Frontal cortex (tissue), 4 donors: ENCODE measurements around the gene RIPOR2. TPM values are rescaled to one million over a fixed set of nuclear protein-coding genes. Genes with fewer than 3 reads are reported as not detected.
"Not testable (repeated sequence)": the region's sequence is repeated elsewhere in the genome, so short reads cannot be mapped to it uniquely, and the experiment has no call there.

Experiments used
- DNase-seq, 2 donors: peaks; one replicate each; pipeline ENCODE4 v3.0.0; 2012; ENCODE audit warnings: low spot score in 2 of 2
- FAIRE-seq: peaks from 2 replicates; lab custom pipeline; 2012; peaks lifted over from hg19 to GRCh38; lab: Jason Lieb, UNC
- total RNA-seq: library from RNA; depleted of rRNA; stranded (reverse); fragments of >200 nt; gene quantifications from one replicate; pipeline ENCODE4 v1.2.3, GENCODE V29; 2014
- donor health status: control.
- donor health status: control.
- donor health status: control.

The RIPOR2 gene
- total RNA-seq, 1 donor from 2014 or later, result 17.9 TPM

- no peak for DNase-seq
These were observed 6.5 kb downstream of the RIPOR2 start for GRCh38 chr6:24929242-24929641.

GRCh38 chr6:24927985-24928745 lies 7.6 kb downstream of the RIPOR2 start:
- FAIRE-seq, result no peak
- DNase-seq, result no peak

More at GRCh38 chr6:24929242-24929641, 6.5 kb downstream of the RIPOR2 start:
- FAIRE-seq, result no peak

GRCh38 chr6:24927277-24927955 lies 8.3 kb downstream of the RIPOR2 start:
- FAIRE-seq (no peak), DNase-seq (no peak)

GRCh38 chr6:24926647-24927046 lies 9.1 kb downstream of the RIPOR2 start:
- not testable (repeated sequence) for FAIRE-seq, DNase-seq

GRCh38 chr6:24926192-24926591 lies 9.6 kb downstream of the RIPOR2 start:
- FAIRE-seq (no peak), DNase-seq (no peak)

- FAIRE-seq, result no peak
- no peak for DNase-seq
These were observed 10.1 kb downstream of the RIPOR2 start for GRCh38 chr6:24925661-24926060.

GRCh38 chr6:24924580-24925356 lies 11.0 kb downstream of the RIPOR2 start:
- DNase-seq (no peak), FAIRE-seq (no peak)

GRCh38 chr6:24923885-24924401 lies 11.8 kb downstream of the RIPOR2 start:
- DNase-seq (no peak), FAIRE-seq (no peak)

- no peak for DNase-seq
- no peak for FAIRE-seq
These were observed 12.9 kb downstream of the RIPOR2 start for GRCh38 chr6:24922814-24923213.

GRCh38 chr6:24922170-24922569 lies 13.6 kb downstream of the RIPOR2 start:
- no peak for FAIRE-seq
- DNase-seq, result no peak

GRCh38 chr6:24920136-24920535 lies 15.6 kb downstream of the RIPOR2 start:
- DNase-seq, result no peak
- FAIRE-seq, result no peak

GRCh38 chr6:24919056-24919892 lies 16.5 kb downstream of the RIPOR2 start:
- FAIRE-seq (no peak), DNase-seq (no peak)

- DNase-seq (no peak), FAIRE-seq (no peak)
These were observed 17.1 kb downstream of the RIPOR2 start for GRCh38 chr6:24918641-24919055.

GRCh38 chr6:24916496-24916895 lies 19.3 kb downstream of the RIPOR2 start:
- no peak for DNase-seq
- FAIRE-seq, result no peak

GRCh38 chr6:24915641-24916040 lies 20.1 kb downstream of the RIPOR2 start:
- no peak for FAIRE-seq
- DNase-seq, result no peak

- not testable (repeated sequence) for DNase-seq, FAIRE-seq
These were observed 21.7 kb downstream of the RIPOR2 start for GRCh38 chr6:24914082-24914481.

GRCh38 chr6:24911796-24912382 lies 23.9 kb downstream of the RIPOR2 start:
- FAIRE-seq (no peak), DNase-seq (no peak)

- FAIRE-seq (no peak), DNase-seq (peak; percentile 41 to 60)
These were observed 24.6 kb downstream of the RIPOR2 start for GRCh38 chr6:24910961-24911725.
